GM18517 (cell line): ENCODE measurements around the gene GALNT9.

Experiments
- ATAC-seq: cut with Tn5 transposase; IDR thresholded peaks from one replicate; pipeline ENCODE4 v1.9.1; 2021; ENCODE audit warnings: mild to moderate bottlenecking, moderate library complexity; ENCODE audit not compliant: unreplicated experiment

Gene GALNT9

GRCh38 chr12:132187646-132188450 is 141.5 kb downstream of the GALNT9 start:
- no peak for ATAC-seq

- ATAC-seq = no peak
These were observed 142.3 kb downstream of the GALNT9 start for GRCh38 chr12:132186857-132187620.

- no peak for ATAC-seq
These were observed 143.1 kb downstream of the GALNT9 start for GRCh38 chr12:132186208-132186856.

- ATAC-seq = no peak
These were observed 143.7 kb downstream of the GALNT9 start for GRCh38 chr12:132185705-132186104.

- no peak for ATAC-seq
These were observed 146.6 kb downstream of the GALNT9 start for GRCh38 chr12:132182711-132183365.

GRCh38 chr12:132182206-132182710 is 147.1 kb downstream of the GALNT9 start:
- no peak for ATAC-seq

GRCh38 chr12:132181570-132182200 is 147.7 kb downstream of the GALNT9 start:
- ATAC-seq = no peak

- ATAC-seq = no peak
These were observed 148.5 kb downstream of the GALNT9 start for GRCh38 chr12:132180648-132181546.

GRCh38 chr12:132179431-132180362 is 149.7 kb downstream of the GALNT9 start:
- ATAC-seq = no peak

GRCh38 chr12:132178801-132179401 is 150.5 kb downstream of the GALNT9 start:
- no peak for ATAC-seq

GRCh38 chr12:132178316-132178715 is 151.1 kb downstream of the GALNT9 start:
- no peak for ATAC-seq

GRCh38 chr12:132176920-132177551 is 152.4 kb downstream of the GALNT9 start:
- no peak for ATAC-seq

GRCh38 chr12:132176385-132176919 is 152.9 kb downstream of the GALNT9 start:
- no peak for ATAC-seq

GRCh38 chr12:132175496-132176384 is 153.6 kb downstream of the GALNT9 start:
- ATAC-seq = no peak

GRCh38 chr12:132174839-132175490 is 154.4 kb downstream of the GALNT9 start:
- no peak for ATAC-seq
